Head of caudate nucleus (tissue), 42 donors: ENCODE measurements around the gene FBLN1.
"Not testable (repeated sequence)": the region's sequence is repeated elsewhere in the genome, so short reads cannot be mapped to it uniquely, and the experiment has no call there.

ENCODE experiments used
- DNase-seq, 42 donors: peaks; one replicate each; pipeline versions ENCODE4 v3.0.0 to v3.0.0-alpha.2; 2020 to 2021; ENCODE audit warnings: mixed read lengths in 7 of 42
- intact Hi-C: fragments of 100-400 bp; cut with DNase I; formaldehyde crosslinking; loops from one replicate; pipeline ENCODE4 v1.15.0; 2022

FBLN1 gene

GRCh38 chr22:45518580-45518991 lies 15.9 kb downstream of the FBLN1 start:
- intact Hi-C loops, result no loop called here
- no peak for DNase-seq

DNA sequence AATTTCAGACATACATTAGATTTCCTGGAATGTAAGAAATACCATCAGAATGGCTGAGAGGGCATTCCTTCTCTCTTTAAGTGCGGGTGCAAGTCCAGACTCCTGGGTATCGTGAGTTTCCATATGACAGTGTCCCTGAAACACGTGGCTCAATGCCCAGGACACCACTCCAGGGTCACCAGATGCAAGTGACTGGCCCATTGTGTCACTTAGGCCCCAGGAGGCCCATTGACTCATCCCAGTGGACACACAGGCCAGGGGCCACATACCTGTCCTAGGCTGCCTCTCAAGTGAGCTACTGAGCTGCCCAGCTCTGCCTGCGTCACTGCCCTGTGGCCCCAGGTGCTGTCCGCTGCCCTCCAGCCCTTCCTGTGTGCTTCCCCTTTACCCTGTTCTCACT lies 18.5 kb downstream of the FBLN1 start:
- no peak for DNase-seq
- intact Hi-C loops, result no loop called here

GRCh38 chr22:45522462-45522861 lies 19.8 kb downstream of the FBLN1 start:
- intact Hi-C loops, result no loop called here

DNA sequence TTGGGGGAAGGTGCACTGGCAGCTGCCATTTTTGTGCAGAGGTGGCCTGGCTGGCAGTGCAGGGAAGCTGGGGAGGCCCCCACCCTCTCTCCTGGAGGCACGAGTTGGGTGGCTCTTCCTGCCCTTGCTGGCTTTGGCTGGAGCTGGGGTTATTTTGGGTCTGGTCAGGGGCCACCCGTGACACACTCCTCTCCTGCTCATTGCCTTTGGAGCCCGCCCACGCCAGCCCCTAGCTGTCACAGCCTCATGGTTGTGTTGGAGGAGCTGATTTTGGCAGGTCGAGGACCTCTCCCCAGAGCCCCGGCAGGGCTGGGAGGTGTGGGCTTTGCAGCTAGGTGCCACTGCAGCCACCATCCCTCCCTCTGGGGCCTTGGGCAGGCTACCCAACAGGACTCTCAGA lies 21.5 kb downstream of the FBLN1 start:
- intact Hi-C loops, result no loop called here
- DNase-seq, result no peak

More at GRCh38 chr22:45522462-45522861, 19.8 kb downstream of the FBLN1 start:
- no peak for DNase-seq

- no peak for DNase-seq
- intact Hi-C loops, result no loop called here
These were observed 22.3 kb downstream of the FBLN1 start for GRCh38 chr22:45524966-45525365.

DNA sequence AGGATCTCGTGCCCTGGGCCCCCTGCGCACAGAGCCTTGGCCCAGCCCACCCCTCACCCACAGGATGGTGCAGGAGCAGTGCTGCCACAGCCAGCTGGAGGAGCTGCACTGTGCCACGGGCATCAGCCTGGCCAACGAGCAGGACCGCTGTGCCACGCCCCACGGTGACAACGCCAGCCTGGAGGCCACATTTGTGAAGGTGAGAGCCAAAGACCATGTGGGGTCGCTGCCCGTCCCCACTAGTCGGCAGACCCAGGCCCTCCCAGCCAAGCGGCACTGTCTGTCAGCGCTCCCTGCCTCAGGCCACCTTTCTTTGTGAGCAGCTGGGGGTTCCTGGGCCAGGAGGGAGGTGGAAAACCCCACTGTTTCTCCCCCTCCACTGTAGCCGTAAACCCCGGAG lies 22.8 kb downstream of the FBLN1 start:
- intact Hi-C loops, result no loop called here
- DNase-seq, result no peak

DNA sequence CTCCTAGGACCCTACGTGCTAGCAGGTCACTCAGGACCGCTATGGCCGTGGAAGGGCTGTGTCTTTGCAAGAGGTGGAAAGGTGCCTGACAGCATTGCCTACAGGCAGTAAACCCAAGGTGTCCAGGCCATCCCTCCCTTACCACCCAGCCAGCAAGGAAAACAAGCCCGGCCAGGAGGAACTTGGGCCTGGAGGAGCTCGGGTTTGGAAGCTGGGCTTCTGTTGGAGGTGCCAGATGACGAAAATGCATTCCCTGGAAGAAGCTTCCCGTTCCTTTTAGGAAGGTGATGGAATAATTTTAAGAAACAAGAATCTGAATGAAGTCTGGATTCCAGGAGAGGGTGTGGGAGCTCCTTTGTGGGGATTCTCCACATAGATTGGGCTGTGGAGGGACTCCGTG lies 23.6 kb downstream of the FBLN1 start:
- DNase-seq, result no peak
- intact Hi-C loops, result no loop called here

DNA sequence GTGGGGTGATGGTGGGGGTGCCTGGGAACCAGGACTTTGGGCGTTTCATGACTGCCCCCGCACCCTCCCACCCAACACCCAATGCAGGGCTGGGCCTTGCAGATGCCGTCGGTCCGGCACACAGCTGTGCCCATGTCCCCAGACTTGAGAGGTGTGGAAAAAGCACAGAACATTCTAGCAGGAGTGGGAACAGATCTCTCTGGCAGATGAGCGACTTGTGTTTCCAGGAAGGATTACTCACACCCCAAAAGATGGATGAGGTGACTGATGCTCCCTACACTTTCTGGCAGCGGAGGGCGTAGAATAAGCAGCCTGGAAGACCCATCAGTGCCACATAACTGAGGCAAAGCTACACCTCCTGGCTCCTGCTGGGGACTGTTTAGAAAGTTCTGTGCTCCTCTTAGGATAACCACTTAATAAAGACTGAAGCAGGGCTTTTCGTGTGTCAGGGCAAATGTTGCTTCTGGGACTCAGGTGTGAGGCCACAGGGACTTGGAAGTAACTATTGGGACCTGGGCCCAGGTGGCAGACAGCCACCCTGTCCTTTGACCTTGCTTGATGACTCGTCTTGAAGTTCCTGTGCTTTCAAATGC lies 24.2 kb downstream of the FBLN1 start:
- DNase-seq, result peak in 18 of 42 donors; percentile 7 to 68 (median 36)
- intact Hi-C loops, result no loop called here

DNA sequence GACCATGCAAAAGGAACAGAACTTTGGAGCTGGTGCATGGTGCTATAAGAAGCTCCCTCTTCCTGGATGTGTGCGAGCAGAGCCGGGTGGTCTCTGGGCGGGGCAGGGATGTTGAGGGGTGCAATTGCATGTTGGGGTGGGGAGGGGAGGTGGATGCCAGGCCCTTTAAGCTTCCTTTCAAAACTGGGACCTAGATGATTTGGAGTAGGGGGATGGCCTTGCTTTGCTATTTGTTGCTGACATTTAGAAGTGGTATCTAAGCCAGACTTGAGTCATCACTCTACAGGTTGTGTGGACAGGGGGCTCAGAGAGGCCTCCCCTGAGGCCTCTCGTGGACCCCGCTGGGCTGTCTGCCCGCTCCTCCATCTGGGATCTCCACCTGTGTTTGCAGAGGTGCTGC lies 24.8 kb downstream of the FBLN1 start:
- intact Hi-C loops, result no loop called here
- DNase-seq, result no peak

DNA sequence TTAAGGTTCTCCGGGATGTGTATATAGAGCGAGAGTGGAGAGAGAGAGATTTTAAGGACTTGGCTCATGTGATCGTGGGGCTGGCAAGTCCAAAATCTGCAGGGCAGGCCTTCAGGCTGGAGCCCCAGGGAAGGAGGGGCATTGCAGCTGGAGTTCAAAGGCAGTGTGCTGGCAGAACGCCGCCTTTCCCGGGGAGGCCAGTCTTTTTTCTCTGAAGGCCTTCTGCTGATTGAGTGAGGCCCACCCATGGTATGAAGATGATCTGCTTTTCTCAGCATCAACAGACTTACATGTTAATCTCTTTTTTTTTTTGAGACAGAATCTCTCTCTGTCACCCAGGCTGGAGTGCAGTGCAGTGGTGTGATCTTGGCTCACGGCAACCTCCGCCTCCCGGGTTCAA lies 25.4 kb downstream of the FBLN1 start:
- peak in 1 of 42 donors; percentile 41 for DNase-seq
- intact Hi-C loops, result no loop called here

DNA sequence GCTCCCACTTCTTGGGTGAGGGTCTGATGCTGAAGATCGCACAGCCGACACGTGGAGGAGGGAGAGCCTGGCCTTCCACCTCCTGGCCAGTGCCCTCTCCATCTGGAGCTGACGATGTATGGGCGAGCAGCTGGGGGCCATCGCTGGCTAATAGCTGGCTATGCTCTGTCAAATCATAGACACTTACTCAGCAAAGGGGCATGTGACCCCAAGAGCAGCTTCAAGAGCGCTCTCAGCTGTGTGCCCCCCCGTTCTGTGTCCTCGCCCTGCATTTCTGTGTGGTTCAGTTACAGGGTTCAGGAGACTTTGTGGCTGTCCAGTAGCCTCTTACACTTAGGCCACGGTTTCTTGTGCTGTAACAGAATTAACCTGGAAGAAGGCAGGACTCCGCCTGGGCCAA lies 26.4 kb downstream of the FBLN1 start:
- intact Hi-C loops, result no loop called here
- no peak for DNase-seq

- no peak for DNase-seq
- intact Hi-C loops, result no loop called here
These were observed 27.4 kb downstream of the FBLN1 start for GRCh38 chr22:45529971-45530575.

DNA sequence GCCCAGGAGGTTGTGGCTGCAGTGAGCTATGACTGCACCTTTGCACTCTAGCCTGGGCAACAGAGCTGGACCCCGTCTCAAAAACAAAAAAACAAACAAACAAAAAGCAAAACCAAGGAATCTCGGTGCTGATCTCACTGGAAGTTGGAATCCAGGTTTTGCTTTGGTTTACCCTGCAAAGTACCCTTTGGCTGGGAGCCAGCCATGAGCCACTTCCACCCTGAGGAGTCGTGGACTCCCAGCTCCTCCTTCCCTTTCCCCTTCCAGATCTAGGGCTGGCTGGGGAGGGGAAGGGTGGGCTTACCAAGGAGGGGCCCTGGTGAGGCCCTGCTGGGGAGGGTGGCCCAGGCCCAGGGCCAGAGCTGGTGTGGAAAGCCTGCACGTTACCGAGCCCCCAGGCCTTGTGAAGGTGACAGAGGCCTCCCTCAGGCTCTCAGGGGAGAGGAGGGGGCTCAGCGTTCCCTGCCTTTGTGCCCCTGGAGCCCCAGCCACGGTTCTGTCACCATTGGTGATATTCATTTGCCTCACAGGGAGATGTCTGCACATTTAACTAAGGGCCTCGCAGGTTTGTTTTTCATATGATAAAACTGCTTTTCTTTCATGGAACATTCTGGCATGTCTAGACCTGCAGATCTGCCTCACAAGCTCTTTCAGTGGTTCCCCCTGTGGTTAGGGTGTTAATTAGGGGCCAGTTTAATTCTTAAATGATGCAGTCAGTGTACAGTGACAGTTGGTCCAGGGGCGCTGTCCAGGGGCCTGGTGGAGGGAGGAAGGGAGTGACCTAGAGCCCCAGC lies 29.0 kb downstream of the FBLN1 start:
- no peak for DNase-seq
- intact Hi-C loops, result no loop called here

DNA sequence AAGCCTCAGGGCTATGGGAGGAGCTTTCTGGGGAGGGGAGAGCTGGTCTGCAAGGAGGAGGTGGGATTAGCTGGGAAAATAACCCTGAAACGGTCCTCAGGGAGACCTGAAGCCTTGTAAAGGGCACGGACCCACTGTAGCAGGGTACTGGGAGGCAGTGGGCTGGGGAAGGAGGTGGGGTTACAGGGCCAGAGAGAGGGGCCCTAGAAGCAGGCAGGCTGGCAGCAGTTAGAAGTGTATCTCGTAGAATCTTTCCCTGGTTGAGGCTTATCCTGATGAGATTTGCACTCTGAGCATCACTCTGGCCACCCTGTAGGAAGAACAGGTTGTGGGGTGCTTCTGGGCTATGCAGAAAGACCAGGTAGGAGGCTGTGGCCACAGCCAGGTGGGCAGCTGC lies 29.6 kb downstream of the FBLN1 start:
- intact Hi-C loops, result no loop called here
- no peak for DNase-seq

- intact Hi-C loops, result no loop called here
- no peak for DNase-seq
These were observed 31.0 kb downstream of the FBLN1 start for GRCh38 chr22:45533703-45534102.

- intact Hi-C loops, result no loop called here
- DNase-seq, result no peak
These were observed 31.9 kb downstream of the FBLN1 start for GRCh38 chr22:45534339-45535192.

GRCh38 chr22:45535290-45535689 lies 32.6 kb downstream of the FBLN1 start:
- DNase-seq, result no peak
- intact Hi-C loops, result no loop called here

GRCh38 chr22:45535835-45536234 lies 33.2 kb downstream of the FBLN1 start:
- intact Hi-C loops, DNase-seq: not testable (repeated sequence)

- DNase-seq, result peak; percentile 31 to 85 (median 66)
These were observed 35.1 kb downstream of the FBLN1 start for GRCh38 chr22:45537734-45538181.

DNA sequence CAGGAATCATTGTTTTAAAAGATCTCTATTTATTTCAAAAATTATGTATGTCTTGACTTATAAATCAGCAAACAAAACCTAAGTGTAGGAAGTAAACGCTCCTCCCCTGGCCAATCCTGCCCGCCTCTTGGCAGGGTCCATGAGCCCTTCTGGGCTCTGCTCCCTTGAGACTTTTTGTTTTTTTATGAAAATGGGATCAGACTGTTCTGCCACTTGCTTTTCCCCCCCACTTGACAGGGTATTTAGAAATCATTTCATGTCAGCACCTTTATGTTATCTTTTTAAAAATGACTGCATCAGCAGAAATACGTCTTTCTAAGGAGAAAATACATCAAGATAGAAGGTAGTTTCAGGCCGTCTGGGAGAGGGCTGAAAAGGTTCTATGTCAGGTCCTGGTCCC lies 35.6 kb downstream of the FBLN1 start:
- intact Hi-C loops, result no loop called here
- peak in 13 of 42 donors; percentile 19 to 63 (median 34) for DNase-seq

More at GRCh38 chr22:45537734-45538181, 35.1 kb downstream of the FBLN1 start:
- intact Hi-C loops, result no loop called here
